22Rv1 (cell line): Measurements from ENCODE around the gene FBXO28.

ENCODE experiments used
- H3K27ac ChIP-seq: fragments of 450-650 bp; 2 replicates; pipeline ENCODE4 v1.5.1; 2017
- CTCF ChIP-seq: fragments of 450-650 bp; IDR thresholded peaks from 2 replicates; pipeline ENCODE4 v1.5.1; 2017; ENCODE audit warnings: mild to moderate bottlenecking
- ZFX ChIP-seq: fragments of 450-650 bp; IDR thresholded peaks from 2 replicates; pipeline ENCODE4 v1.6.1; 2017; ENCODE audit warnings: antibody characterized with exemption, borderline replicate concordance

The FBXO28 gene

GRCh38 chr1:224085421-224086108 is 28.3 kb upstream of the FBXO28 start:
- H3K27ac ChIP-seq: no peak overlapping the region
- TF ChIP-seq ZFX (no peak), CTCF (no peak)

GRCh38 chr1:224087286-224087794 is 26.6 kb upstream of the FBXO28 start:
- no peak overlapping the region for H3K27ac ChIP-seq
- TF ChIP-seq ZFX: no peak
- no peak for TF ChIP-seq CTCF

- no peak for TF ChIP-seq ZFX
- TF ChIP-seq CTCF: no peak
- no peak overlapping the region for H3K27ac ChIP-seq
Observed at GRCh38 chr1:224089583-224089982, 24.3 kb upstream of the FBXO28 start.

- no peak overlapping the region for H3K27ac ChIP-seq
- TF ChIP-seq CTCF (no peak), ZFX (no peak)
Observed at GRCh38 chr1:224090116-224090515, 23.8 kb upstream of the FBXO28 start.

- no peak for TF ChIP-seq CTCF
- no peak for TF ChIP-seq ZFX
Observed at GRCh38 chr1:224092111-224092510, 21.8 kb upstream of the FBXO28 start.

GRCh38 chr1:224092601-224093000 is 21.3 kb upstream of the FBXO28 start:
- TF ChIP-seq ZFX: no peak
- TF ChIP-seq CTCF: no peak

More at GRCh38 chr1:224092111-224092510, 21.8 kb upstream of the FBXO28 start:
- no peak overlapping the region for H3K27ac ChIP-seq

GRCh38 chr1:224095339-224095738 is 18.6 kb upstream of the FBXO28 start:
- no peak overlapping the region for H3K27ac ChIP-seq
- TF ChIP-seq CTCF (no peak), ZFX (no peak)

More at GRCh38 chr1:224092601-224093000, 21.3 kb upstream of the FBXO28 start:
- H3K27ac ChIP-seq: no peak overlapping the region
